ENCODE measurements around the gene MRPL20.
A peak's percentile ranks its signal among the peaks of the same experiment; 100 is the strongest.

The MRPL20 gene

DNA sequence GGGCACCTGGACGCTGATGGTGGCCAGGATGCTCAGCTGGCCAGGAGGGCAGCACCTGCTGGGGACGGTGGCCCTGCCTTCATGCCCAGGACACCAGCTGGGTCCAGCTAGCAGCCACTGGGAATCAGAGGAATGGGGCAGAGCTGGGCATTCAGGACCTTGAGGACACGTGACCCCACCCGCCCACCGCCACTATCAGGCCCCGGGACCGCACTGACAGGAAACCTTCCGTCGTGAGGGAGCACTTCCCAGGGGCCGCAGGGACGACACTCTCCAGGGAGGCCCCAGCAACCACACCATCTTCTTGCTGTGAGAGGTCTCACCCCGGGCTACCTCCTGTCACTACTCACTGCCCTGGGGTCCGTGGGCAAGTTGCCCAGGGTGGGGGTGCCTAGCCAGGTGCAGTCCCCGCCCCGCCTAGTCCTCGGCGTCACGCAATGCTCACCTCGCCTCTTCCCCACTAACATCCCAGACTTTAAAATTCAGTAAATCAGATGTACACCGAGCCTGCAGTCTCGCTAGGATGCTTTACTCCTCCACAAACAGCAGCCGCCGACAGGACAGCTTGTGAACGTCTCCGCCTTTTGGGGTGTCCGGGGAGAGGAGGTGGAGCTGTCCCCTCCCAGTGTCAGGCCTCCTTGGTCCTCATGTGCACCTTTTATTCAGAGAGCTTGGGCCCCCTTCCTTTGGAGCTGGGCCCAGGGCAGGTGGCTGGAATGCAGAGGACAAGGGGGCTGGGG, 33.3 kb upstream of the MRPL20 start:
- no peak overlapping the region for H3K4me3 Mint-ChIP-seq
- H3K9me3 Mint-ChIP-seq: no peaks in the 10 kb centered on the region
- H3K27ac Mint-ChIP-seq: no peak overlapping the region
- H3K4me1 Mint-ChIP-seq: peaks cover 14% of the 10 kb centered on the region
- no peak for DNase-seq
- no peak for ATAC-seq
- H3K27me3 Mint-ChIP-seq: peaks cover 36% of the 10 kb centered on the region

DNA sequence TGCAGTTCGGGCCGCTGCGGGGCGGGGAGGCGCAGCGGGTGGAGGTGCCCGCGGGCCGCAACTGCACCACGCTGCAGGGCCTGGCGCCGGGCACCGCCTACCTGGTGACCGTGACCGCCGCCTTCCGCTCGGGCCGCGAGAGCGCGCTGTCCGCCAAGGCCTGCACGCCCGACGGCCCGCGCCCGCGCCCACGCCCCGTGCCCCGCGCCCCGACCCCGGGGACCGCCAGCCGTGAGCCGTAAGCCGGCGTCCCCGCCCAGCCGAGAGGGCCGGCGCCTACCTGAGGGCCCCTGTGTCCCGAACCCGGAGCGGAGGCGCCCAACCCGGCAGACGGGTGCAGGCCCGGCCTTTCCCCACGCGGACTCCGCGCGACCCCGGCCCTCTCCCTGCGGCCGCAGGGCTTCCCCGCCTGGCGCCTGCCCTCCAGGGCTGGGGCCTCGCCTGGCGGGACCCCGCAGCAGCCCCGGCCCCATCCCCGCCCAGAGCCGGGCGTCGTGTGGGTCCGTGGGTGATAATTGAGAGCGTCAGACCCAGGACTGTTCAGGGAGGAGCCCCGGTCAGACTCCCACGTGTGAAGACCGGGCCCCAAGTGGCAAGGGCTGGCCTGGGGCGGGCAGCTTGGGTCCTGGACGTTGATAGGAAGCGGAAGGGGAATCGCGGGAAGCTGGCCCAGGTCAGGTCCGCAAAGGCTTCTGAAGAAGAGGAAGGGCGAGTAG, 32.6 kb upstream of the MRPL20 start:
- no peaks in the 10 kb centered on the region for H3K9me3 Mint-ChIP-seq
- peaks cover 43% of the 10 kb centered on the region for H3K27me3 Mint-ChIP-seq
- peak overlapping the region in 1 of 2 donors; percentile 34 for H3K27ac Mint-ChIP-seq
- H3K4me3 Mint-ChIP-seq: no peak overlapping the region
- ATAC-seq (peak; percentile 29), DNase-seq (no peak)
- H3K4me1 Mint-ChIP-seq: peaks cover 21% of the 10 kb centered on the region

DNA sequence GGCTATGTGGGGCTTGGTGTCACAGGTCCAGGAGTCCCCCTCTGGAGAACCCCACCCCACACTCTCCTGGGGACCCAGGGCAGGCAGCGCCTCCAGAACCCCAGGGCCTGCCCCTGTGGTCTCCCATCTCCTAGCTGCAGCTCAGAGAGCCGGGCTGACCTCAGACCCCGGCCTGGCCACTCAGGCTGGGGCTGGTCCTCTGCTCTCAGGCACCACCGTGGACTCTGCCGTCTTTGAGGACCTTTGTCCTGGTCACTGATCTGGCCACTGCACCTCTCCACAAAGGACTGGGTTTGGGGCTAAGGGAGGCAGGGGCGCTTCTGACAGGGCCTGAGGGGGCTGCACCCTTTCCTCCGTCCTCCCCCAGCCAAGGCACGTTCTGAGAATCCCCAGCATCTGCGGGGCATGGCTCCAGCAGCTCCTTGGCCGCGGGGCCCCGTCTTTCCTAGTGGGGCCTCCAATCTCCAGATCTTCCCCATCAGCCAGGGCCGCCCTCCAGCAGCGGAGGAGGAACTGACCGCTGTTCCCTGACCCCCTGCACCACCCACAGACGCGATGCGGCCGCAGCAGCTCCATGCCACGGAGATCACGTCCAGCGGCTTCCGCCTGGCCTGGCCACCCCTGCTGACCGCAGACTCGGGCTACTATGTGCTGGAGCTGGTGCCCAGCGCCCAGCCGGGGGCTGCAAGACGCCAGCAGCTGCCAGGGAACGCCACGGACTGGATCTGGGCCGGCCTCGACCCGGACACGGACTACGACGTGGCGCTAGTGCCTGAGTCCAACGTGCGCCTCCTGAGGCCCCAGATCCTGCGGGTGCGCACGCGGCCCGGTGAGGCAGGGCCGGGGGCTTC, 31.7 kb upstream of the MRPL20 start:
- Mint-ChIP-seq H3K9me3 (no peaks in the 10 kb centered on the region), H3K4me1 (peaks cover 31% of the 10 kb centered on the region), H3K27ac (no peak overlapping the region), H3K27me3 (peaks cover 53% of the 10 kb centered on the region), H3K4me3 (no peak overlapping the region)
- DNase-seq (no peak), ATAC-seq (no peak)

DNA sequence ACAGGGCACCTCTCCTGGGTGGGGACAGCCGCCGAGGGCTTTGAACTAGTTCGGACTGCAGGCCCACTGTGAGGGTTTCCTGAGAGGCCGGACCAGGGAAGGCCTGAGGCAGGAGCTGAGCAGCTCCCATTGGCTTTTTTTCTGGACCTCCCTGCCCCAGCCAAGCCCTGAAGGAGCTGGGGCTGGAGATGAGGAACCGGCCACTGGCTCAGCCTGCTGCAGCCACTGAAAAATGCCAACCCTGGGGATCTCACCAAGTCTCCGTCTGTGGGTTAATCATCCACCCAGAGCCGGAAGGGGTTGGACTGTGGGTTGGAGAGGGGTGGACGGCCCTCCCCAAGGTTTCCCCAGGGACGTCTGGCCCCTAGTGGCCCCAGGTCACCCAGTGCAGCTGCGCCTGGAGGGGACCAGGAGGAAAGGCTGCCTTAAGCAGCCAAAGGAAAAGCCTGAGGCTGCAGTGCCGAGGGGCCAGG, 30.8 kb upstream of the MRPL20 start:
- Mint-ChIP-seq H3K4me3 (no peak overlapping the region), H3K27ac (no peak overlapping the region), H3K4me1 (peaks cover 35% of the 10 kb centered on the region), H3K9me3 (no peaks in the 10 kb centered on the region), H3K27me3 (peaks cover 57% of the 10 kb centered on the region)
- no peak for DNase-seq
- ATAC-seq: no peak

DNA sequence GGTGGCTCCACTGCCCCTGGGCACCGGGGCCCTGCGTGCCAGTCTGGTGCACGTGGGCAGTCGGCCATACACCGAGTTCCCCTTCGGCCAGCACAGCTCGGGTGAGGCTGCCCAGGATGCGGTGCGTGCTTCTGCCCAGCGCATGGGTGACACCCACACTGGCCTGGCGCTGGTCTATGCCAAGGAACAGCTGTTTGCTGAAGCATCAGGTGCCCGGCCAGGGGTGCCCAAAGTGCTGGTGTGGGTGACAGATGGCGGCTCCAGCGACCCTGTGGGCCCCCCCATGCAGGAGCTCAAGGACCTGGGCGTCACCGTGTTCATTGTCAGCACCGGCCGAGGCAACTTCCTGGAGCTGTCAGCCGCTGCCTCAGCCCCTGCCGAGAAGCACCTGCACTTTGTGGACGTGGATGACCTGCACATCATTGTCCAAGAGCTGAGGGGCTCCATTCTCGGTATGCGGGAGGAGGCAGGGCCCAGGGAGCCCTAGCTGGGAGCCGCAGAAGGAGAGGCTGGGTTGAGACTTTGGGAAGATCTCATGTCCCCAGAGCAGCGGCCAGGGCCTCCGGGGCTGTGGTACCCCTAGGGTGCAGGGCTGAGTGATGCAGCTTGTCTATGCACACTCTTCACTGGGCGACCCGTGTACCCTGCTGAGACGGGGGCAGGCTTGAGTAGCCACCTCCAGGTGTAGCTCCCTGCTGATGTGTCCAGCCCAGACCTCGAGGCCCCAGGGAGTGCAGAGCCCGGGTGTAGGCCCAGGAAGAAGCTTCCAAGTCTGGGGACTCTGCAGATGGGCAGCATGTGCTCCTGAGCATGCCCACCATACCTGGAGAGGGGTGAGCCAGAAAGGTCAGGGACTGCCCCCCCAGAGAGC, 30.2 kb upstream of the MRPL20 start:
- Mint-ChIP-seq H3K27ac (no peak overlapping the region), H3K27me3 (peaks cover 63% of the 10 kb centered on the region), H3K4me1 (peaks cover 35% of the 10 kb centered on the region), H3K9me3 (no peaks in the 10 kb centered on the region), H3K4me3 (no peak overlapping the region)
- ATAC-seq (no peak), DNase-seq (no peak)

DNA sequence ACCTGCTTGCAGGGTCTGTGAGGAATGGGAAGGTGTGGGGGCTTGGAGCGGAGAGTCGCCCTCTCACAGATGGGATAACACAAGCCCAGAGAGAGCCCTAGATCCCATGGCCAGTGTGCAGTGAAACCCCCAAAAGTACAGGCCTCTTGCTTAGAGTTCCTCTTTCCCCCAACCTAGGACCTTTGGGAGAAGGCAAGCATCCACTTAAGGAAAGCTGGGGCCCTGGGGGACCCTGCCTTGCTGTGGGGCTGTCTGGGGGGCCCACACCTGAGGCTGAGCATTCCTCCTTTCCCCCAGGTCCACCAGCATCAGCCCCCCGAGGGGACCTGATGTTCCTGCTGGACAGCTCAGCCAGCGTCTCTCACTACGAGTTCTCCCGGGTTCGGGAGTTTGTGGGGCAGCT, 29.5 kb upstream of the MRPL20 start:
- no peaks in the 10 kb centered on the region for H3K9me3 Mint-ChIP-seq
- no peak for DNase-seq
- H3K4me1 Mint-ChIP-seq: peaks cover 35% of the 10 kb centered on the region
- H3K27ac Mint-ChIP-seq: no peak overlapping the region
- peak overlapping the region; percentile 75 for H3K4me3 Mint-ChIP-seq
- H3K27me3 Mint-ChIP-seq: peaks cover 70% of the 10 kb centered on the region
- ATAC-seq: no peak

DNA sequence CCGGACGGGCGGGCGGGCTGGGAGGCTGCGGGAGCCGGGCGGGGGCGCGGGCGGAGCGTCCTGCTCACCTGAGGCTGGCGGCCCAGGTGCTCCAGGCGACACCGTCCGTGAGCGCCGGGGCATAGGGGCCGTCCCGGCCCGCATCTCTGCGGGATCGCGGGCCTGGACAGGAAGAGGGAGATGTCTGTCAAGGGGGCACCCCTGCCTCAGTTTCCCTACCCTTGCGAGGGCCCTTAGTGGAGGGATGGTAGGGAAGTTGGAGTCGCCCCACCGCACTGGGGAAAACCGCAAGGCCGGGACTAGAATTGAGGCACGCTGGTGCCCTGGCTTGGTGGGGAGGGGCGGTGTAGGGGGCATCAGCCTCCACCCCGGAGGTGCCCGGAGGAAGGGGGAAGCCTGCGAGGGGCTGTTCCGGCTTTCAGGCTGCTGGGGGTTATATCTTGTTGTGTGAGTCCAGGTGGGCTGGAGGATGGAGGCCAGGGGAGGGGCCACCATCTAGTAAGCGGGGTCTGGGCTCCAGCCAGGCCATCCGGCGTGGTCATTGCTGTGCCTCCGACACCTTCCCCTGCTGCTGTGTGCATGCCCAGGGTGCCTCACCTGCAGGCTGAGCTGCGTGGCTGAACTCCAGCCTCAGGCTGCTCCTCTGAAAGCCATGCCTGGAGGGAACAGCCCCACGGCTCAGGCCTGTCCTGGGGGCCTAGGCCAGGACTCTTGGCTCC, 29.0 kb upstream of the MRPL20 start:
- no peak overlapping the region for H3K27ac Mint-ChIP-seq
- H3K9me3 Mint-ChIP-seq: no peaks in the 10 kb centered on the region
- H3K27me3 Mint-ChIP-seq: peaks cover 75% of the 10 kb centered on the region
- H3K4me1 Mint-ChIP-seq: peaks cover 33% of the 10 kb centered on the region
- no peak for DNase-seq
- ATAC-seq: no peak
- peak overlapping the region; percentile 75 for H3K4me3 Mint-ChIP-seq

DNA sequence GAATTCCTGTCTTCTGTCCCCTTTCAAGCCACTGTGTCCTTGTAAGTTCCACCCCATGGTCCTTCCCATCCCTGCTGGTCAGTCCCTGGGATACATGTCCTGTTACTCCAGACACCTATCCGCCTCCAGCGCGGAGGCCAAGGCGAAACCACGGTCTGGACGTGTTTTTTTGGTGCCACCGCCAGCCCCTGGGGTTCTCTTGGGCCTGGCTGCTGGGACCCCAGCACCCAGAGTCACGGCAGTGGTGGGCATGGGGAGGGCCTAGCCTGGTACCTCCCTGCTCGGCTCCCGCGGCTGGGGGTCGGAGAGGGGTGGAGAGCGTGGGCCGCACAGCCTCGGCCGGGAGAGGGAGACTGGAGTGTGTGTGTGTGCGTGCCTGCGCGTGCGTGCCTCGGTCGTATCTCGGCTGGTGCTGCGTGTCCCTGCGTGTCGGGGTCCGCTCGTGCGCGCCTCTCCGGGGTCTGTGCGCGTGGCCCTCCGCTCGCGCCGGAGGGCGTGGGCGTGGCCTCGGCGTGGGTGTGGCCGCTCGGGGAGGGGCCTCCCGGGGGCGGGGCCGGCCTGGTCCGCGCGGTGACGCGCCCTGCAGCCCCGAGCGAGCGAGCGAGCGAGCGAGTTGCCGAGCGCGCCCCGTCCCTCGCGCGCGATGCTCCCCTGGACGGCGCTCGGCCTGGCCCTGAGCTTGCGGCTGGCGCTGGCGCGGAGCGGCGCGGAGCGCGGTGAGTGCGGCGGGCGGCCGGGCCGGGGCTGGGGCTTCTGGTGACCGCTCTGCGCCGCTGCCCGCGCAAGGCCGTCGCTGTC, 28.2 kb upstream of the MRPL20 start, which contains the start of gene VWA1:
Gene VWA1, plus strand, starts transcription at position 585 of the 798 bp plus-strand sequence. Its CDS starts 59 bp downstream, at position 644.
- Mint-ChIP-seq H3K9me3 (no peaks in the 10 kb centered on the region), H3K4me1 (peaks cover 26% of the 10 kb centered on the region), H3K4me3 (peak within 1 kb of the TSS; percentile 75 to 82), H3K27me3 (peaks cover 75% of the 10 kb centered on the region), H3K27ac (no peak within 1 kb of the TSS)
- ATAC-seq (peak; percentile 59), DNase-seq (peak; percentile 66 to 74)

DNA sequence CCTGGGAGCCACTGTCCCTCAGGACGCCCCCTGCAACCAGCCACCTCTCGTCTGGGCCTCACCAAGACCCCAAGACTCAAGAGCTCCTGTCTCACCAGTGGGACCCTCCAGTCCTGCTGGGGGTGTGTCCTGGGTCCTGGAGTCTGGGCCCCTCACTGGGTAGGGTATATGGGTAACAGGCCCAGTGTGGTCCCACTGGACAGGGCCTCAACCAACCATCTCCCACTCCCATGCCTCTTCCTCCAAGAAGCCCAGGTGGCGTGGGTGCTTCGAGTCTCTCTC, 27.7 kb upstream of the MRPL20 start:
- Mint-ChIP-seq H3K27ac (no peak overlapping the region), H3K4me1 (peaks cover 26% of the 10 kb centered on the region), H3K27me3 (peaks cover 78% of the 10 kb centered on the region), H3K4me3 (peak overlapping the region; percentile 58 to 82), H3K9me3 (no peaks in the 10 kb centered on the region)
- no peak for DNase-seq
- ATAC-seq: no peak

DNA sequence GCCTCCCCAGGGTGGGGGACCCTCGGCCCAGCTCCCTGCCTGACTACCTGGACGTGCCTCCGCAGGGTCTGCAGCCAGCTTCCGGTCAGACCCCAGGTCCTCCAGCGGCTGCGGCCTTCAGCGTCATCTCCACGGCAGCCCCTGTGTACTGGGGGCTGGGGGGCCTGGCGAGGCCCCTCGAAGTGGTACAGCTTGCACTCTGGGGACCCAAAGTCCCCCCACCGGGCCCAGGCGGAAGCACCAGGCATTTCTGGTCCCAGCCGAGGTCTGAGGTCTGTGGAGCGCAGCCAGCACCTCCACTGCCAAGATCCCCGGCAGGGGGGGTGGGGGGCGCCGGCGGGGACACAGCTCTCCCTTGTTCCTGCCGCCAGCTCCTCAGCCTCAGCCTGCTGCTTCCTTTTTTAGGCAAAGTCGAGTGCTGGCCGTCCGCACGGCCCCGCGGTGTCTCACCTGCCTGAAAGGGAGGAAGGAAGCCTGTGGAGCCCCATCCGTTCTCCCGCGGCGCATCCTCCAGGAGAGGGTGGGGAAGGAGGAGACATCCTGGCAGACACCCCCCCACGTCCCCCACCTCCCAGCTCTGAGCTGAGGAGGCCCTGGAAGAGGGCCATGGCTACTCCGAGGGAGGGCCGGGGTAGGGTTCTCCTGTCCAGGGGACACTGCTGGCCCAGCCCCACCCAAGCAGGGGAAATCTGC, 27.2 kb upstream of the MRPL20 start:
- peak overlapping the region in 1 of 2 donors; percentile 83 for H3K27ac Mint-ChIP-seq
- H3K9me3 Mint-ChIP-seq: no peaks in the 10 kb centered on the region
- peak overlapping the region; percentile 62 to 82 for H3K4me3 Mint-ChIP-seq
- DNase-seq: peak in 1 of 2 donors; percentile 44
- ATAC-seq: peak; percentile 21
- H3K27me3 Mint-ChIP-seq: peaks cover 83% of the 10 kb centered on the region
- H3K4me1 Mint-ChIP-seq: peaks cover 26% of the 10 kb centered on the region

DNA sequence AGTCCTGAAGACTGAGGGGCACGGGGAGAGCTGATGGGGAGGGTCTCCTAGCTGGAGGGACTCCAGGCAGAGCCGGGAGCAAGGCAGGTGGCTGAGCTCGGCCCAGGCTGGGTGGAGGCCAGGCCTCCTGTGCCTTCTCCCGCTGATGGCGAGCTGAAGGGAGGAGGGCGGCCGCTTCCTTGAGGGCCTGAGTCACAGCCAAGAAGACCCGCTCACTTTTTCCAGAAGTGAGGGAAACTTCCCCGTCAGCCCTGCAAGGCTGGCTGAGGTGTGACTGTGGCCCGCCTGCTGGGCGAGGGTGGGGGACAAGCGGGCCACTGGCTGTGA, 26.7 kb upstream of the MRPL20 start:
- DNase-seq (peak; percentile 45 to 65), ATAC-seq (peak; percentile 69)
- peak overlapping the region in 1 of 2 donors; percentile 40 for H3K27ac Mint-ChIP-seq
- no peaks in the 10 kb centered on the region for H3K9me3 Mint-ChIP-seq
- H3K4me3 Mint-ChIP-seq: peak overlapping the region; percentile 62 to 82
- H3K27me3 Mint-ChIP-seq: peaks cover 85% of the 10 kb centered on the region
- H3K4me1 Mint-ChIP-seq: peaks cover 26% of the 10 kb centered on the region

DNA sequence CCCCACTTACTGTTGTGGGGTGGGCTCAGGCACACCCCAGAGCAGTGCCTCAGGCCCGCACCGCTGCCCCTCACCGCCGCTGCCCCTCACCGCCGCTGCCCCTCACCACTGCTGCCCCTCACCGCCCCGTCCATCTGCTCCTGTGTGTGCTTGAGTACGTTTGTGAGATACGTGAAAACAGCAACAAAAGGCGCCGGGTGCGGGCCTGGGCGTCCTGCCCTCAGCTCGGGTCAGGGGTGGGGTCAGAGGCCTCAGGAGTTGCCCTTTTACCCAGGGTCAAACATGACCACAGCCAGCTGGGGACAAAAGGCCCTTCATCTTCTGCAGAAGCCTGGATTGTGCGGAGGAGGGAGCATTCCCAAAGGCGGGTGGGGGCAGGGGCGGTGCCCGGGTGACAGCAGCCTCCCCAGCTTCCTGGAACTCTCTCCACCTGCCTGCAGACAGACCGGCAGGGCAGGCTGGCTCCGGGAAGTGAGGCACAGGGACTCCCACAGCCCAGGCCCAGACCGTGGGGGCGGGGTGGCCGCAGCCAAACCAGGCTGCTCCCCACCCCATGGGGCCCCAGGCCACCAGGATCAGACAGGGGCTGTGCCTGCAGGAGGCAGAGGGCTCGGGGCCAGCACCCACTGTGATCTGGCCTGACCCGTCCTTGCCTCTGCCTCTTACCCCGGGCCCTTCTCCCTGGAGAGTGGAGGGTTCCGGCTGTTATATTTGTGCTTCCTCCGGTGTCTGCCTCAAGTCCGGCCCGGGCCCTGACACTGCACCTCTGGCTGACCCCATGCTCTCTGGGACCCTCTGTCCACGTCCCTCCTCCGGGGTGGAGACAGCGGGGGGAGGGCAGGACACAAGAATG, 26.1 kb upstream of the MRPL20 start:
- H3K27ac Mint-ChIP-seq: peak overlapping the region in 1 of 2 donors; percentile 40
- peak overlapping the region; percentile 62 to 82 for H3K4me3 Mint-ChIP-seq
- ATAC-seq: peak; percentile 27

More for the DNA sequence above, 26.1 kb upstream of the MRPL20 start:
- peaks cover 85% of the 10 kb centered on the region for H3K27me3 Mint-ChIP-seq
- H3K4me1 Mint-ChIP-seq: peaks cover 26% of the 10 kb centered on the region
- no peak for DNase-seq
- no peaks in the 10 kb centered on the region for H3K9me3 Mint-ChIP-seq

Data from stimulated activated naive CD8-positive, alpha-beta T cell treated with anti-CD3 and anti-CD28 coated beads, Interleukin-15, amount 100 ng/mL, for 72 hours (primary cell).